Activated CD8-positive, alpha-beta memory T cell treated with anti-CD3 and anti-CD28 coated beads for 4 hours (primary cell): ENCODE measurements around the gene CXorf66.
A peak's percentile ranks its signal among the peaks of the same experiment; 100 is the strongest.
"Not testable (repeated sequence)": the region's sequence is repeated elsewhere in the genome, so short reads cannot be mapped to it uniquely, and the experiment has no call there.

Experiments
- DNase-seq, 2 donors: peaks; one replicate each; pipeline ENCODE4 v3.0.0-alpha.2; 2020; ENCODE audit warnings: low read depth in 2 of 2

The CXorf66 gene

GRCh38 chrX:139965421-139965820, at the start of gene CXorf66:
CXorf66 (minus strand) TSS chrX:139965521; CDS start chrX:139965496, 25 bp downstream.
- no peak for DNase-seq

DNA sequence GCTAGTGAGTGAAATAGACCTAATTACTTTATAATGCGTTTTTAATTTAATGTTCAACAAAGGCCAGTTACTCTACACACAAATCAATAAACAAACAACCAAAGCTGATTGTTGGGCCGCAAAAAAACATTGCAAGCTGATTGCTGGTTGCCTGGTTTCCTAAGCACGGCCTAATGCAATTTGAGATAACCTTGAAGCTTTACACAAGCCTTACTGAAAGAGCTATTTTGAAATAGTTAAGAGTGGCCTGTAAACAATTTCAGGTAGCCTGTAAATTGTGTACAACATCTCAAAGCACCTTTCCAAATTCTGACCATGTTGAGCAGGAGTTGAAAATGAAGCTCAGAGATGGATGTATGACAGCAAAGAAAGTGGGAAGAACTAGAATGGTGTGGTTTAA, 17.5 kb upstream of the CXorf66 start:
- no peak for DNase-seq

DNA sequence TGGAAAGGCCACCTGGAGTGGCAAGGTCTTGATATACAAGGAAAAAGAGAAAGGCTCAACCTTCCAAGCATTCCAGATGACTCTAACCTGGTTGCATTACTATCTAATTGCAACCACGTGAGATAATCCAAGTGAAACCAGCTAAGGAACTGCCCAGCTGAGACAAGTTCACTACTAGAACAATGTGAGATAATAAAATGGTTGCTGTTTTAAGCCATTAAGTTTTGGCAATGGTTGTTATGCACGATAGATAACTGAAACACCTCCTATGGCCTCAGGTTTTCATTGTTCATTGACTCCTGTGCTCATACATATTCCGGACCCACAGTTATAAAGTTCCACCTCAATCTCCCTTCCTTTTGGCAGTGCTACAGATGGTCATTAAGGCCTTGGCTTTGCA, 9.2 kb upstream of the CXorf66 start:
- DNase-seq = no peak

- no peak for DNase-seq
These were observed 7.6 kb upstream of the CXorf66 start for GRCh38 chrX:139972629-139973624.

DNA sequence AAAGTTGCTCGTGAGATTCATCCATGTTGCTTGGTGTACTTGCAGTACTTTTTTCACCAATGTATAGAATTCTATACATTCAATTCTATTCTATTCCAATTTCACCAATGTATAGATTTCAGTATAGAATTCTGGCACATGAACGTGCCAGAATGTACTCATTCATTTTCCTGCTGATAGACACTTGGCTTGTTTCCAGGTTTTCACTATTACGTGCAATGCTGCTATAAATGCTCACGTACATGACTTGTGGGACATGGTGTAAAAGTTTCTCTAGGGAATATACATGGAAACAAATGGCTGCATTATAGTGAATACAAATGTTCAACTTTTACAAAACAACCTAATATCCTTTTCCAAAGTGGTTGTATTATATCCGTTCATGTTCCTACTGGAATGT, 6.8 kb upstream of the CXorf66 start:
- DNase-seq = no peak

DNA sequence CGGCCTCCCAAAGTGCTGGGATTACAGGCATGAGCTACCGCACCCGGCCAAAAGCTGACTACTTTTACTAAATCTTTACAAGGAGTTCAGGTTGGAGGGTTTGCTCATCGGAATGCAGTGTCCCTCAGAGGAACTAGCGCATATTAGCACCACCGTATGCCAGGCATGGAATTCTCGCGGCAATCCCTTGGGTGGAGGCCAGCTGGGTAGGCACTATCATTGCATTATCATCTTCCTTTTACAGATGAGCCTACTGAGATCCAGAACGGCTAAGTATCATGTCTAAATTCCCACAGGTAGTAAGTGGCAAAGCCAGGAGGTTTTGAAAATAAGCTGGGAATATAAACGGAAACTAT, 6.1 kb upstream of the CXorf66 start:
- no peak for DNase-seq

DNA sequence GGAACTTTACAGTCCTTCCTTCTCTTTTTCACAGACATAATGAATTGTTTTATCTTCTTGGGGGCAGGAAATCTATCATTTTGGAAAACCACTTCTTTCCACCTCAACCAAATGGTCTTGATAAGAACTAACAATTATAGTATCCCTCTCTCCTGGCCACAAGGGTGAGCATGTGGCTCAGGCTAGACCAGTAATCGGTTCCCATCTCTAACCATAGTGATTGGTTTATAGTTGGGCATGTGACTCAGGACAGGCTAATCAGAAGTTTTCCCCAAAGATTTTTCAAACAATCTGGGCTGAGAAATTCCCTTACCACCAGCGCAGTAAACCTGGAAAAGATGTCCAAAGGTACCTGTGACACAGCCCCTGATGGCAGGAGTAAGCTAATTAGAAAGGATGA, 4.0 kb upstream of the CXorf66 start:
- DNase-seq = no peak

DNA sequence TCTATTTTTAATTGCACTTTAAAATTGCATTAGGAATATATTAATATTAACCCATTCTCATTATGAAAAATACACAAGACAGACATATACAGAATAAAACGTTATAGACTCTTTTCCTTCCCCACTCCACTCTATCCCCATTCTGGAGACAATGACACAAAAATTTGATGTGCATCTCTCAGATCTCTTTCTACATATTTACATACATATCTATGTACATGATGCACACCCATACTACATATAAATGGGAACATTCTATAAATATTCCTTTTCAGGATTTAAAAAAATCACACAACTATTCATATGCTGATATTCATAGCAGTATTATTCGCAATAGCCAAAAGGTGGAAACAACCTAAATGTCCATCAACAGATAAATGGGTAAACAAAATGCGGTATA, 2.4 kb upstream of the CXorf66 start:
- no peak for DNase-seq

GRCh38 chrX:139967300-139967699, 2.0 kb upstream of the CXorf66 start:
- no peak for DNase-seq

GRCh38 chrX:139966159-139966558, 838 bp upstream of the CXorf66 start:
- not testable (repeated sequence) for DNase-seq

DNA sequence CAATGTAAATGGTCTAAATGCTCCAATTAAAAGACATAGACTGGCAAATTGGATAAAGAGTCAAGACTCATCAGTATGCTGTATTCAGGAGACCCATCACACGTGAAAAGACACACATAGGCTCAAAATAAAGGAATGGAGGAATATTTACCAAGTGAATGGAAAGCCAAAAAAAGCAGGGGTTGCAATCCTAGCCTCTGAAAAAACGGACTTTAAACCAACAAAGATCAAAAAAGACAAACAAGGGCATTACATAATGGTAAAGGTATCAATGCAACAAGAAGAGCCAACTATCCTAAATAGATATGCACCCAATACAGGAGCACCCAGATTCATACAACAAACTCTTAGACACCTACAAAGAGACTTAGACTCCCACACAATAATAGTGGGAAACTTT, 4.2 kb downstream of the CXorf66 start:
- not testable (repeated sequence) for DNase-seq

GRCh38 chrX:139949703-139950102, 15.6 kb downstream of the CXorf66 start:
- no peak for DNase-seq

- no peak for DNase-seq
These were observed 20.2 kb downstream of the CXorf66 start for GRCh38 chrX:139945075-139945474.

- DNase-seq = no peak
These were observed 29.1 kb downstream of the CXorf66 start for GRCh38 chrX:139936259-139936658.

- no peak for DNase-seq
These were observed 31.4 kb downstream of the CXorf66 start for GRCh38 chrX:139933904-139934303.

GRCh38 chrX:139932901-139933796, 32.2 kb downstream of the CXorf66 start, which contains the start of gene ATP11C:
ATP11C (minus strand) TSS chrX:139933053; CDS start chrX:139932042, 1,011 bp downstream.
- peak; percentile 62 to 68 for DNase-seq

DNA sequence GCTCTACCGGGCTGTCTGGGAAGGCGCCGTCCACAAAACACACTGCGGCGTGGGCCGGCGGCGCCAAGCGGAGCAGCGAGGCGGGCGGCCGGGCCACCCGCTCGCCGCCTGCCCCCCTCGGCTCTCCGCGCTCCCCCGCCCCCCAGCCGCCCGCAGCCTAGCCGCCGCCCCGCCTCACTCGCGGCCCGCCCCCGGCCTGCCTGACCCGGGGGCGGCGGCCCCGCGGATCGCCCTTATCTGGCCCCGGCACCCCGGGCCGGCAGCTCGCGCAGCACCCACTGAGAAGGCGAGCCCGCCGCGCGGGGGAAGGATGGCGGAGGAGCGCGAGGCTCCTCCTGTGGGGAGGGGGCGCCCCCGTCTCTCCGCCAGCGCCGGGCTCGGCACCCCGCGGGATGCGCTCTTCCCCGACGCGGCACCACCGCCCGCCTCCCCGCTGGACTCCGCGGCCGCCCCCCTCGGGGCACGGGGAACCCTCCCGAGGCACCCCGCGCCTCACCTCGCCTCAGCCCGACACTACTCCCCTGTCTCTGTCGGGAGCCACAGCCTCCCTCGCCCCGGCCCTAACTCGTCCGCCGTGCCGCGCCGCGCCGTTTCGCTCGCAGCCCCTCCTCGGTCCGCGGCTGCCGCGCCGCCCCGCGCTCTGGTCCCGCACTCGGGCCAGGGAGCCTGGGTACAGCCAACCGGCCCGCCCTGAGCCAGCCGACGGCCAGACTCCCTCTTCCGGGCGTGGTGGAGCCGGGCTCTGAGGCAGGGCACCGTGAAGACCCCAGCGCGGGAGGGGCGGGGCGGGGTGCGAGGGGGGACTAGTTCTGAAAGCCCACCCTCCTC, 33.0 kb downstream of the CXorf66 start:
- DNase-seq = peak in 1 of 2 donors; percentile 26

DNA sequence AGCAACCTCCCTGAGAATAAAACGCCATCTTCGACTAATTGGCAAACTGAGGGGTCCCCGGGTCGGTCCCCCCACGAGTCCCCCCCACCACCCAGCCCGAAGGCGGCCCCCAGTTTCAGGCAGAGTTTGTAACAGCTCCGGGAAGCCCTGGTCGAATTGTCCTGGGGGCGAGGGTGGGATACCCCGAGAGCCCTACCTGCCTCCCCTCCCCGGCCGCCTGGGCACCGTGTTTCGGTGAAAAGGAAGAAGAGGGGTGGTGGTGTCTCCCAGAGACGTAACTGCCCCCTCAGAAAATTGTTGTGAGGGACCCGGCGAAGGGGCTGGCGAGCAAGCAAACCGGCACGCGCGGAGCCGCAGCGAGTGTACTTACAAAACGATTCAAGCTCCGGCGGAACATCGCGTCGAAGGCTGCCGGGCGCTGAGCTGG, 33.7 kb downstream of the CXorf66 start:
- no peak for DNase-seq

- DNase-seq = no peak
These were observed 34.2 kb downstream of the CXorf66 start for GRCh38 chrX:139930916-139931645.

DNA sequence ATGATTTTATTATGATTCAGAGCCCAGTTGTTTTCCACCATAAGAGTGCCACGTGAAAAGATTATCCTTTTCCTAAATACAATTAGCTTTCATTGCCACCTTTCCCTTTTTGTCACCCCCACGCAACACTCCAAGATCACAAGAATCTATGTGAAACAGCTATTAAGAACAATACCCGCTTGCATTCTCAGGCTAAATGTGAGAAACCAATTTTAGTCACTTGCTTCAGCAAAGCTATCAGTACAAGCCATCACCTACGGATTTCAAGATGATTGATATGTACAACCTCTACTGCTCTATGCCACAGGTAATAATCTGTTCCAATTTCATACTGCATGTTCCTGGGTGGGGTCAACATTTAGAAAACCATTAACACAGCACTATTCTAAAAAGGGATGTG, 34.9 kb downstream of the CXorf66 start:
- no peak for DNase-seq

GRCh38 chrX:139929876-139930275, 35.4 kb downstream of the CXorf66 start:
- no peak for DNase-seq
